GM23338 (cell line): ENCODE data around the gene DACH1. TPM values are rescaled to one million over a fixed set of nuclear protein-coding genes. Genes with fewer than 3 reads are reported as not detected.

Experiments
- ATAC-seq: fragments of 200-7000 bp; cut with Tn5 transposase; 3 replicates; pipeline ENCODE4 v1.9.1; 2020
- DNase-seq: peaks from one replicate; pipeline ENCODE4 v3.0.0-alpha.2; 2015; ENCODE audit warnings: low spot score
- H2AFZ ChIP-seq: fragments of 200-600 bp; sonication (generic); 2 replicates; pipeline ENCODE4 v1.8.0; 2016; ENCODE audit warnings: antibody characterized with exemption, mild to moderate bottlenecking, moderate library complexity
- H3F3A ChIP-seq: fragments of 200-600 bp; sonication (generic); replicated peaks from 2 replicates; pipeline ENCODE4 v1.8.0; 2017; ENCODE audit warnings: antibody characterized with exemption, mixed run types, low read depth
- H3K27ac ChIP-seq: fragments of 200-600 bp; sonication (generic); 2 replicates; pipeline ENCODE4 v1.6.1; 2016; ENCODE audit warnings: low read depth
- H3K27me3 ChIP-seq: fragments of 200-600 bp; sonication (generic); 2 replicates; pipeline ENCODE4 v1.8.0; 2016; ENCODE audit warnings: mild to moderate bottlenecking, mixed run types, moderate library complexity; ENCODE audit not compliant: insufficient read depth
- H3K36me3 ChIP-seq: fragments of 200-600 bp; sonication (generic); 2 replicates; pipeline ENCODE4 v1.8.0; 2016; ENCODE audit warnings: mild to moderate bottlenecking; ENCODE audit not compliant: insufficient read depth
- H3K4me1 ChIP-seq: fragments of 200-600 bp; sonication (generic); 2 replicates; pipeline ENCODE4 v1.8.0; 2016; ENCODE audit warnings: mild to moderate bottlenecking, moderate library complexity; ENCODE audit not compliant: insufficient read depth
- H3K4me2 ChIP-seq: fragments of 200-600 bp; sonication (generic); 2 replicates; pipeline ENCODE4 v1.7.1; 2017; ENCODE audit warnings: mixed run types
- H3K4me3 ChIP-seq: fragments of 200-600 bp; sonication (generic); 2 replicates; pipeline ENCODE4 v1.6.1; 2016; ENCODE audit warnings: mixed run types
- H3K79me2 ChIP-seq: fragments of 200-600 bp; sonication (generic); replicated peaks from 2 replicates; pipeline ENCODE4 v1.8.0; 2017; ENCODE audit warnings: mild to moderate bottlenecking; ENCODE audit not compliant: insufficient read depth
- H3K9me2 ChIP-seq: fragments of 200-600 bp; sonication (generic); 2 replicates; pipeline ENCODE4 v1.8.0; 2017; ENCODE audit not compliant: insufficient read depth
- H4K20me1 ChIP-seq: fragments of 200-600 bp; sonication (generic); replicated peaks from 2 replicates; pipeline ENCODE4 v1.8.0; 2017; ENCODE audit warnings: mild to moderate bottlenecking; ENCODE audit not compliant: insufficient read depth
- H3K27ac Mint-ChIP-seq: 2 replicates; pipeline ENCODE4 v1.8.0; 2020; ENCODE audit warnings: inconsistent platforms, mild to moderate bottlenecking, moderate library complexity, mixed read lengths
- H3K27me3 Mint-ChIP-seq: 3 replicates; pipeline ENCODE4 v1.8.0; 2022; ENCODE audit warnings: low read depth, mild to moderate bottlenecking, moderate library complexity, mixed read lengths, inconsistent platforms; ENCODE audit not compliant: insufficient read depth, poor library complexity
- H3K36me3 Mint-ChIP-seq: 3 replicates; pipeline ENCODE4 v1.8.0; 2021; ENCODE audit warnings: low read depth, mild to moderate bottlenecking, inconsistent platforms, moderate library complexity, mixed read lengths
- H3K4me1 Mint-ChIP-seq: 3 replicates; pipeline ENCODE4 v1.8.0; 2020; ENCODE audit warnings: mild to moderate bottlenecking, inconsistent platforms, mixed read lengths
- H3K4me3 Mint-ChIP-seq: 3 replicates; pipeline ENCODE4 v1.8.0; 2021; ENCODE audit warnings: moderate library complexity, mild to moderate bottlenecking, inconsistent platforms, mixed read lengths
- H3K9me3 Mint-ChIP-seq: 3 replicates; pipeline ENCODE4 v1.8.0; 2020; ENCODE audit warnings: moderate library complexity, mild to moderate bottlenecking, inconsistent platforms, mixed read lengths
- CREB1 ChIP-seq: fragments of 250-450 bp; sonication (Bioruptor Pico); IDR thresholded peaks from 2 replicates; pipeline ENCODE4 v1.5.0; 2020; ENCODE audit warnings: low read depth, mild to moderate bottlenecking, moderate library complexity
- EZH2 ChIP-seq: fragments of 200-600 bp; sonication (generic); IDR thresholded peaks from one replicate; pipeline ENCODE4 v1.8.0; 2017; ENCODE audit warnings: antibody characterized with exemption, mild to moderate bottlenecking, low read depth; ENCODE audit not compliant: unreplicated experiment
- EZH2phosphoT487 ChIP-seq: fragments of 200-600 bp; sonication (generic); IDR thresholded peaks from one replicate; pipeline ENCODE4 v1.8.1; 2018; ENCODE audit warnings: antibody characterized with exemption; ENCODE audit not compliant: unreplicated experiment
- JUNB ChIP-seq: IDR thresholded peaks from one replicate; pipeline ENCODE4 v1.6.1; 2016; ENCODE audit warnings: antibody characterized with exemption; ENCODE audit not compliant: unreplicated experiment
- NANOG ChIP-seq: IDR thresholded peaks from 2 replicates; pipeline ENCODE4 v1.6.1; 2016; ENCODE audit warnings: antibody characterized with exemption, borderline replicate concordance
- POLR2AphosphoS5 ChIP-seq: IDR thresholded peaks from 2 replicates; pipeline ENCODE4 v1.6.1; 2016; ENCODE audit warnings: antibody characterized with exemption, low read depth
- STAT1 ChIP-seq: IDR thresholded peaks from one replicate; pipeline ENCODE4 v1.6.1; 2016; ENCODE audit warnings: antibody characterized with exemption; ENCODE audit not compliant: unreplicated experiment
- ZNF114 ChIP-seq: fragments of 250-450 bp; sonication (Bioruptor Pico); IDR thresholded peaks from 2 replicates; pipeline ENCODE4 v1.5.0; 2020; ENCODE audit warnings: mild to moderate bottlenecking, moderate library complexity
- ZNF331 ChIP-seq: fragments of 250-450 bp; sonication (Bioruptor Pico); IDR thresholded peaks from 2 replicates; pipeline ENCODE4 v1.5.0; 2020; ENCODE audit warnings: low read depth, mild to moderate bottlenecking, moderate library complexity
- polyA plus RNA-seq: library from polyadenylated mRNA; unstranded; fragments of >200 nt; fragmentation: Nextera tagmentation; extraction: Ambion mirVana; gene quantifications from 2 replicates; pipeline ENCODE4 v1.2.1, GENCODE V29; 2016
- total RNA-seq: library from RNA; depleted of rRNA; stranded (reverse); fragments of >200 nt; shearing (Covaris generic); gene quantifications from 2 replicates; pipeline ENCODE4 v1.2.3, GENCODE V29; 2014
- TF ChIP-seq, protein P1 (sequence below): fragments of 250-450 bp; sonication (Bioruptor Pico); IDR thresholded peaks from 2 replicates; pipeline ENCODE4 v1.5.0; 2020; ENCODE audit warnings: mild to moderate bottlenecking, moderate library complexity
- TF ChIP-seq, protein P2 (sequence below): IDR thresholded peaks from one replicate; pipeline ENCODE4 v1.6.1; 2018; ENCODE audit warnings: antibody characterized with exemption; ENCODE audit not compliant: unreplicated experiment
- TF ChIP-seq, protein P3 (sequence below), 2 experiments: fragments of 200-600 bp in 1 of 2; sonication (generic) in 1 of 2; conservative IDR thresholded peaks; 2 replicates each; pipeline versions ENCODE4 v1.5.1 to v1.6.1; 2016 to 2017; ENCODE audit warnings: antibody characterized with exemption in 2 of 2, low read depth in 2 of 2, mild to moderate bottlenecking in 2 of 2, moderate library complexity in 1 of 2

Gene DACH1
- total and polyA plus RNA-seq, 2 experiments from 2014 or later: 0.45 to 0.57 TPM

DNA sequence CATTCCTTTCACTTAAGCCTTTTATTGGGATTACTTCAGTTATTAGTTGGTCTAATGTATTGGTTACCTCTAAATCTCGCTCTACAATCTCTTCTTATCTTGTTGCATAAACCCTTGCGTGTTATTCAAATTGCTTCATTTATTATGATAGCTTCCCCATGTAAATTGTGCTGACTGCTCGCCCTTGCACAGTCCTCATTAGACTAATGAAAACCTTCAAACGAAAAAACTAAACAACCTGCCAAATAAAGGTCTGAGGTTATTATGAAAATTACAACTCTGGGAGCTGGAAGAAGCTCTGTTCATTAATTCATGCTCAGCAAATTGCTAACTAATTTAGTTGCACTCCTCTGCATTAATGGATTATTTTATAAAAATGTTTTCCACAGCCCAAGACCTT is 320.1 kb downstream of the DACH1 start:
- H3K36me3 ChIP-seq: no peaks in the 10 kb centered on the region
- no peak for ATAC-seq
- no peak for DNase-seq
- no peak overlapping the region for H3K27ac ChIP-seq
- H3F3A ChIP-seq: no peaks in the 10 kb centered on the region
- H3K4me1 ChIP-seq: 0 out of 2 replicates have a peak, but pooled peaks cover 6% of the 10 kb centered on the region
- no peaks in the 10 kb centered on the region for H3K9me2 ChIP-seq
- H3K27ac Mint-ChIP-seq: no peak overlapping the region
- no peak overlapping the region for H3K4me2 ChIP-seq
- H3K27me3 ChIP-seq: no peaks in the 10 kb centered on the region
- no peak overlapping the region for H3K4me3 ChIP-seq
- no peak overlapping the region for H2AFZ ChIP-seq
- no peaks in the 10 kb centered on the region for H3K9me3 Mint-ChIP-seq
- H3K27me3 Mint-ChIP-seq: no peaks in the 10 kb centered on the region
- no peaks in the 10 kb centered on the region for H4K20me1 ChIP-seq
- H3K79me2 ChIP-seq: no peaks in the 10 kb centered on the region
- no peak overlapping the region for H3K4me3 Mint-ChIP-seq
- no peaks in the 10 kb centered on the region for H3K36me3 Mint-ChIP-seq
- H3K4me1 Mint-ChIP-seq: peaks cover 4% of the 10 kb centered on the region
- TF ChIP-seq EZH2phosphoT487 (no peak), POLR2AphosphoS5 (no peak), CREB1 (CRISPR knock-in tag) (no peak), EZH2 (no peak), JUNB (no peak), NANOG (no peak), ZNF331 (no peak), STAT1 (no peak), ZNF114 (no peak)
- TF ChIP-seq, protein P1, sequence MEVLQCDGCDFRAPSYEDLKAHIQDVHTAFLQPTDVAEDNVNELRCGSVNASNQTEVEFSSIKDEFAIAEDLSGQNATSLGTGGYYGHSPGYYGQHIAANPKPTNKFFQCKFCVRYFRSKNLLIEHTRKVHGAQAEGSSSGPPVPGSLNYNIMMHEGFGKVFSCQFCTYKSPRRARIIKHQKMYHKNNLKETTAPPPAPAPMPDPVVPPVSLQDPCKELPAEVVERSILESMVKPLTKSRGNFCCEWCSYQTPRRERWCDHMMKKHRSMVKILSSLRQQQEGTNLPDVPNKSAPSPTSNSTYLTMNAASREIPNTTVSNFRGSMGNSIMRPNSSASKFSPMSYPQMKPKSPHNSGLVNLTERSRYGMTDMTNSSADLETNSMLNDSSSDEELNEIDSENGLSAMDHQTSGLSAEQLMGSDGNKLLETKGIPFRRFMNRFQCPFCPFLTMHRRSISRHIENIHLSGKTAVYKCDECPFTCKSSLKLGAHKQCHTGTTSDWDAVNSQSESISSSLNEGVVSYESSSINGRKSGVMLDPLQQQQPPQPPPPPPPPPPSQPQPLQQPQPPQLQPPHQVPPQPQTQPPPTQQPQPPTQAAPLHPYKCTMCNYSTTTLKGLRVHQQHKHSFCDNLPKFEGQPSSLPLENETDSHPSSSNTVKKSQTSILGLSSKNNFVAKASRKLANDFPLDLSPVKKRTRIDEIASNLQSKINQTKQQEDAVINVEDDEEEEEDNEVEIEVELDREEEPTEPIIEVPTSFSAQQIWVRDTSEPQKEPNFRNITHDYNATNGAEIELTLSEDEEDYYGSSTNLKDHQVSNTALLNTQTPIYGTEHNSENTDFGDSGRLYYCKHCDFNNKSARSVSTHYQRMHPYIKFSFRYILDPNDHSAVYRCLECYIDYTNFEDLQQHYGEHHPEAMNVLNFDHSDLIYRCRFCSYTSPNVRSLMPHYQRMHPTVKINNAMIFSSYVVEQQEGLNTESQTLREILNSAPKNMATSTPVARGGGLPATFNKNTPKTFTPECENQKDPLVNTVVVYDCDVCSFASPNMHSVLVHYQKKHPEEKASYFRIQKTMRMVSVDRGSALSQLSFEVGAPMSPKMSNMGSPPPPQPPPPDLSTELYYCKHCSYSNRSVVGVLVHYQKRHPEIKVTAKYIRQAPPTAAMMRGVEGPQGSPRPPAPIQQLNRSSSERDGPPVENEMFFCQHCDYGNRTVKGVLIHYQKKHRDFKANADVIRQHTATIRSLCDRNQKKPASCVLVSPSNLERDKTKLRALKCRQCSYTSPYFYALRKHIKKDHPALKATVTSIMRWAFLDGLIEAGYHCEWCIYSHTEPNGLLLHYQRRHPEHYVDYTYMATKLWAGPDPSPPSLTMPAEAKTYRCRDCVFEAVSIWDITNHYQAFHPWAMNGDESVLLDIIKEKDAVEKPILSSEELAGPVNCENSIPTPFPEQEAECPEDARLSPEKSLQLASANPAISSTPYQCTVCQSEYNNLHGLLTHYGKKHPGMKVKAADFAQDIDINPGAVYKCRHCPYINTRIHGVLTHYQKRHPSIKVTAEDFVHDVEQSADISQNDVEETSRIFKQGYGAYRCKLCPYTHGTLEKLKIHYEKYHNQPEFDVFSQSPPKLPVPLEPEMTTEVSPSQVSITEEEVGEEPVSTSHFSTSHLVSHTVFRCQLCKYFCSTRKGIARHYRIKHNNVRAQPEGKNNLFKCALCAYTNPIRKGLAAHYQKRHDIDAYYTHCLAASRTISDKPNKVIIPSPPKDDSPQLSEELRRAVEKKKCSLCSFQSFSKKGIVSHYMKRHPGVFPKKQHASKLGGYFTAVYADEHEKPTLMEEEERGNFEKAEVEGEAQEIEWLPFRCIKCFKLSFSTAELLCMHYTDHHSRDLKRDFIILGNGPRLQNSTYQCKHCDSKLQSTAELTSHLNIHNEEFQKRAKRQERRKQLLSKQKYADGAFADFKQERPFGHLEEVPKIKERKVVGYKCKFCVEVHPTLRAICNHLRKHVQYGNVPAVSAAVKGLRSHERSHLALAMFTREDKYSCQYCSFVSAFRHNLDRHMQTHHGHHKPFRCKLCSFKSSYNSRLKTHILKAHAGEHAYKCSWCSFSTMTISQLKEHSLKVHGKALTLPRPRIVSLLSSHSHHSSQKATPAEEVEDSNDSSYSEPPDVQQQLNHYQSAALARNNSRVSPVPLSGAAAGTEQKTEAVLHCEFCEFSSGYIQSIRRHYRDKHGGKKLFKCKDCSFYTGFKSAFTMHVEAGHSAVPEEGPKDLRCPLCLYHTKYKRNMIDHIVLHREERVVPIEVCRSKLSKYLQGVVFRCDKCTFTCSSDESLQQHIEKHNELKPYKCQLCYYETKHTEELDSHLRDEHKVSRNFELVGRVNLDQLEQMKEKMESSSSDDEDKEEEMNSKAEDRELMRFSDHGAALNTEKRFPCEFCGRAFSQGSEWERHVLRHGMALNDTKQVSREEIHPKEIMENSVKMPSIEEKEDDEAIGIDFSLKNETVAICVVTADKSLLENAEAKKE (CRISPR knock-in tag): no peak
- TF ChIP-seq, protein P2, sequence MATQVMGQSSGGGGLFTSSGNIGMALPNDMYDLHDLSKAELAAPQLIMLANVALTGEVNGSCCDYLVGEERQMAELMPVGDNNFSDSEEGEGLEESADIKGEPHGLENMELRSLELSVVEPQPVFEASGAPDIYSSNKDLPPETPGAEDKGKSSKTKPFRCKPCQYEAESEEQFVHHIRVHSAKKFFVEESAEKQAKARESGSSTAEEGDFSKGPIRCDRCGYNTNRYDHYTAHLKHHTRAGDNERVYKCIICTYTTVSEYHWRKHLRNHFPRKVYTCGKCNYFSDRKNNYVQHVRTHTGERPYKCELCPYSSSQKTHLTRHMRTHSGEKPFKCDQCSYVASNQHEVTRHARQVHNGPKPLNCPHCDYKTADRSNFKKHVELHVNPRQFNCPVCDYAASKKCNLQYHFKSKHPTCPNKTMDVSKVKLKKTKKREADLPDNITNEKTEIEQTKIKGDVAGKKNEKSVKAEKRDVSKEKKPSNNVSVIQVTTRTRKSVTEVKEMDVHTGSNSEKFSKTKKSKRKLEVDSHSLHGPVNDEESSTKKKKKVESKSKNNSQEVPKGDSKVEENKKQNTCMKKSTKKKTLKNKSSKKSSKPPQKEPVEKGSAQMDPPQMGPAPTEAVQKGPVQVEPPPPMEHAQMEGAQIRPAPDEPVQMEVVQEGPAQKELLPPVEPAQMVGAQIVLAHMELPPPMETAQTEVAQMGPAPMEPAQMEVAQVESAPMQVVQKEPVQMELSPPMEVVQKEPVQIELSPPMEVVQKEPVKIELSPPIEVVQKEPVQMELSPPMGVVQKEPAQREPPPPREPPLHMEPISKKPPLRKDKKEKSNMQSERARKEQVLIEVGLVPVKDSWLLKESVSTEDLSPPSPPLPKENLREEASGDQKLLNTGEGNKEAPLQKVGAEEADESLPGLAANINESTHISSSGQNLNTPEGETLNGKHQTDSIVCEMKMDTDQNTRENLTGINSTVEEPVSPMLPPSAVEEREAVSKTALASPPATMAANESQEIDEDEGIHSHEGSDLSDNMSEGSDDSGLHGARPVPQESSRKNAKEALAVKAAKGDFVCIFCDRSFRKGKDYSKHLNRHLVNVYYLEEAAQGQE: no peak
- TF ChIP-seq, protein P3, sequence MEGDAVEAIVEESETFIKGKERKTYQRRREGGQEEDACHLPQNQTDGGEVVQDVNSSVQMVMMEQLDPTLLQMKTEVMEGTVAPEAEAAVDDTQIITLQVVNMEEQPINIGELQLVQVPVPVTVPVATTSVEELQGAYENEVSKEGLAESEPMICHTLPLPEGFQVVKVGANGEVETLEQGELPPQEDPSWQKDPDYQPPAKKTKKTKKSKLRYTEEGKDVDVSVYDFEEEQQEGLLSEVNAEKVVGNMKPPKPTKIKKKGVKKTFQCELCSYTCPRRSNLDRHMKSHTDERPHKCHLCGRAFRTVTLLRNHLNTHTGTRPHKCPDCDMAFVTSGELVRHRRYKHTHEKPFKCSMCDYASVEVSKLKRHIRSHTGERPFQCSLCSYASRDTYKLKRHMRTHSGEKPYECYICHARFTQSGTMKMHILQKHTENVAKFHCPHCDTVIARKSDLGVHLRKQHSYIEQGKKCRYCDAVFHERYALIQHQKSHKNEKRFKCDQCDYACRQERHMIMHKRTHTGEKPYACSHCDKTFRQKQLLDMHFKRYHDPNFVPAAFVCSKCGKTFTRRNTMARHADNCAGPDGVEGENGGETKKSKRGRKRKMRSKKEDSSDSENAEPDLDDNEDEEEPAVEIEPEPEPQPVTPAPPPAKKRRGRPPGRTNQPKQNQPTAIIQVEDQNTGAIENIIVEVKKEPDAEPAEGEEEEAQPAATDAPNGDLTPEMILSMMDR (conservative IDR thresholded peaks at IDR 0.05; ENCODE audit: low read depth in 2 of 2): no peak
